ENCODE measurements around the gene ST6GALNAC1. TPM values are rescaled to one million over a fixed set of nuclear protein-coding genes. Genes with fewer than 3 reads are reported as not detected.

ST6GALNAC1 gene
- total and polyA plus RNA-seq, 8 donors, result 0.34 to 4.9 (median 1.2) TPM

GRCh38 chr17:76593959-76594358 lies 49.6 kb downstream of the ST6GALNAC1 start:
- no peak for FAIRE-seq
- WGBS, 2 donors, result 82 to 93% methylated on average over 4 of the region's 4 CpGs
- no peak for DNase-seq
- Histone ChIP-seq H3K36me3 (no peaks in the 10 kb centered on the region), H3K27ac (no peak overlapping the region), H3K4me1 (no peaks in the 10 kb centered on the region), H3K9me3 (no peaks in the 10 kb centered on the region), H3K27me3 (no peaks in the 10 kb centered on the region), H3K4me3 (no peak overlapping the region)
- intact Hi-C loops (cut with DNase I), result no loop called here
- no peak for TF ChIP-seq CTCF (IDR thresholded peaks at IDR 0.05)
- no peak for ATAC-seq

GRCh38 chr17:76593384-76593826 lies 50.2 kb downstream of the ST6GALNAC1 start:
- TF ChIP-seq CTCF (IDR thresholded peaks at IDR 0.05), result no peak
- intact Hi-C loops (cut with DNase I), result no loop called here
- no peaks in the 10 kb centered on the region for H3K36me3 ChIP-seq
- FAIRE-seq (no peak), ATAC-seq (no peak), DNase-seq (no peak)
- no peaks in the 10 kb centered on the region for H3K27me3 ChIP-seq
- 82 to 84% methylated on average over 8 of the region's 8 CpGs for whole genome bisulfite sequencing, 2 donors
- H3K9me3 ChIP-seq, result no peaks in the 10 kb centered on the region
- no peak overlapping the region for H3K4me3 ChIP-seq
- H3K4me1 ChIP-seq, result no peaks in the 10 kb centered on the region
- H3K27ac ChIP-seq, result no peak overlapping the region

- no peaks in the 10 kb centered on the region for H3K27me3 ChIP-seq
- H3K27ac ChIP-seq, result no peak overlapping the region
- DNase-seq, result no peak
- no peak for TF ChIP-seq CTCF (IDR thresholded peaks at IDR 0.05)
- ATAC-seq, result no peak
- no peaks in the 10 kb centered on the region for H3K4me1 ChIP-seq
- no peaks in the 10 kb centered on the region for H3K9me3 ChIP-seq
- no peaks in the 10 kb centered on the region for H3K36me3 ChIP-seq
- intact Hi-C loops (cut with DNase I), result no loop called here
- H3K4me3 ChIP-seq, result no peak overlapping the region
- no peak for FAIRE-seq
Measured at GRCh38 chr17:76588182-76588581, 55.4 kb downstream of the ST6GALNAC1 start.

- DNase-seq, result no peak
- H3K27me3 ChIP-seq, result no peaks in the 10 kb centered on the region
- H3K4me3 ChIP-seq, result no peak overlapping the region
- no peak for ATAC-seq
- TF ChIP-seq CTCF (IDR thresholded peaks at IDR 0.05), result no peak
- no peaks in the 10 kb centered on the region for H3K4me1 ChIP-seq
- FAIRE-seq, result no peak
- H3K9me3 ChIP-seq, result no peaks in the 10 kb centered on the region
- intact Hi-C loops (cut with DNase I), result no loop called here
- no peaks in the 10 kb centered on the region for H3K36me3 ChIP-seq
- H3K27ac ChIP-seq, result no peak overlapping the region
- WGBS, 2 donors, result 41 to 43% methylated on average over 16 to 17 of the region's 17 CpGs
Measured at GRCh38 chr17:76586741-76587487, 56.6 kb downstream of the ST6GALNAC1 start.

Measured in pancreas (tissue), 10 donors.